ENCODE measurements around the gene RHOBTB3.

DNA sequence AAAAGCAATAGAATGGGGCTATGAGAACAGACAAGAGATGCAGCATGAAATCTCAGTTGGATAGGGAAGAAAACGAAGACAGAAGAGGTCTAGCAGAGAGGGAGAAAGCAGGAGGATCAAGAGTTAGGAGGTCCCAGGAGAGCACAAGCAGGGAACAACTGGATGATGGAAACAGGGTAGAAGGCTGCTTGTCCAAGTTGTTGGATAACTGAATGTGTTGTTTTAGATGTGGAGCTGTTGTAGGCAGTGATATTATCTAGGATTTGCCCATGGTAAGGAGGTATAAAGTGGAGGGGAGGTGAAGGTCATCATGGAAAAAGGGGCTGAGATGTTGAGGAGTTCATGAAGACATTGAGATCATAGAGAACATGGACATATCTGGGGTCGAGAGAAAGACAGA lies 12.4 kb upstream of the RHOBTB3 start:
- TF ChIP-seq, protein P1, sequence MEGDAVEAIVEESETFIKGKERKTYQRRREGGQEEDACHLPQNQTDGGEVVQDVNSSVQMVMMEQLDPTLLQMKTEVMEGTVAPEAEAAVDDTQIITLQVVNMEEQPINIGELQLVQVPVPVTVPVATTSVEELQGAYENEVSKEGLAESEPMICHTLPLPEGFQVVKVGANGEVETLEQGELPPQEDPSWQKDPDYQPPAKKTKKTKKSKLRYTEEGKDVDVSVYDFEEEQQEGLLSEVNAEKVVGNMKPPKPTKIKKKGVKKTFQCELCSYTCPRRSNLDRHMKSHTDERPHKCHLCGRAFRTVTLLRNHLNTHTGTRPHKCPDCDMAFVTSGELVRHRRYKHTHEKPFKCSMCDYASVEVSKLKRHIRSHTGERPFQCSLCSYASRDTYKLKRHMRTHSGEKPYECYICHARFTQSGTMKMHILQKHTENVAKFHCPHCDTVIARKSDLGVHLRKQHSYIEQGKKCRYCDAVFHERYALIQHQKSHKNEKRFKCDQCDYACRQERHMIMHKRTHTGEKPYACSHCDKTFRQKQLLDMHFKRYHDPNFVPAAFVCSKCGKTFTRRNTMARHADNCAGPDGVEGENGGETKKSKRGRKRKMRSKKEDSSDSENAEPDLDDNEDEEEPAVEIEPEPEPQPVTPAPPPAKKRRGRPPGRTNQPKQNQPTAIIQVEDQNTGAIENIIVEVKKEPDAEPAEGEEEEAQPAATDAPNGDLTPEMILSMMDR (IDR thresholded peaks at IDR 0.05) = no peak
- TF ChIP-seq POLR2A (IDR thresholded peaks at IDR 0.05) = no peak
